Hematopoietic multipotent progenitor cell treated with erythropoietin and hydrocortisone succinate and interleukin-3 and kit ligand, for 8 days (in vitro differentiated cells): ENCODE measurements around the gene BRD7.
"Not testable (repeated sequence)": the region's sequence is repeated elsewhere in the genome, so short reads cannot be mapped to it uniquely, and the experiment has no call there.

Source experiments
- DNase-seq: peaks from one replicate; pipeline ENCODE4 v3.0.0-alpha.2; 2015

The BRD7 gene

DNA sequence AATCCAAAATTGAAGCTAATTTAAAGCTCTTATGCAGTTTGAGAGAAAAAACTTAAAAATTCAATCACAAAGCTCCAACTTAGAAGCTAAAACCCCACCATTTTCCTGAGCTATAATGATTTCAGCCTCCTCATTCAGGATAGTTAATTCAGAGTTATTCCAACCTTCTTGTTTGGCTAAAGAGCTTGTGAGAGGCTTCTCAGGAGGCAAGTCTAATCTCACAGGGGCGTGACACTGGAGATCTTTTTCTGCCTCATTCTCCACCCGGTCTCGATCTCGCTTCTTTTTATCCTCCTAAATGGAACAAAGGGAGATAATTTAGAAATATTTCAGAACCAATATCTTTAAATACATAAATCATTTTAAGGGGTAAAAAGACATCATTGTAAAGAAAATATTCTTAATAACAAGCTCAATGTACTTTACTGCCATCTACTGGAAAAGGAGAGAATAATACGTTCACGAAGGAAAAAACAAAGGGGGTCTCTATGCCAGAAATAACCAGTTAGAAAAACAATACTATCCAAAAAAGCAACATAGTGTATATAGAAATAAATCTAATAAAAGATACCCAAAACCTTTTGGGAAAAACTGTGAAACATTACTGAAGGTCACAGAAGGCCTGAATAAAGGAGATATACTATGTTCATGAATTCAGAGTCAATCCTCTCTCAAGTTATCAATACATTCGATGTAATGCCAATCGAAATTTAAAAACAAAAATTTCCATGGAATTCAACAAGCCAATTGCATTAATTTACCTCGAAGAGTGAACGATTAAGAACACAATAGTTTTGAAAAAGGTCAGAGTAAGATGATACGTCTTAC is 13.9 kb downstream of the BRD7 start:
- DNase-seq = peak; percentile 39

- no peak for DNase-seq
Measured at GRCh38 chr16:50354082-50354481, 14.7 kb downstream of the BRD7 start.

DNA sequence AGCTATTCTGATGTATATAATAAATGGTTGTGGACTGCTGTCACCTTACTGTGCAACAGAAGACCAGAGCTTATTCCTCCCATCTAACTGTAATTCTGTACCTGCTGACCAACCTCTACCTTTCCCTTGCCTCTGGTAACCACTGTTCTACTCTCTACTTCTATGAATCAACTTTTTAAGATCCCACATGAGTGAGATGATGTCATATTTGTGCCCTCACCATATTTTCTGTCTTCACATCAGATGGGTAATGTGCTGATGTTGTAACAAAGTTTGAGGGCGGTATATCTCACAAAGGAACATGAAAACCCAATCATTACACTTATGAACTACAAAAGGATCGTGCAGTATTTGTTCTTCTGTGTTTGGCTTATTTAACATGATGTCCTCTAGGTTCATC is 16.8 kb downstream of the BRD7 start:
- no peak for DNase-seq

DNA sequence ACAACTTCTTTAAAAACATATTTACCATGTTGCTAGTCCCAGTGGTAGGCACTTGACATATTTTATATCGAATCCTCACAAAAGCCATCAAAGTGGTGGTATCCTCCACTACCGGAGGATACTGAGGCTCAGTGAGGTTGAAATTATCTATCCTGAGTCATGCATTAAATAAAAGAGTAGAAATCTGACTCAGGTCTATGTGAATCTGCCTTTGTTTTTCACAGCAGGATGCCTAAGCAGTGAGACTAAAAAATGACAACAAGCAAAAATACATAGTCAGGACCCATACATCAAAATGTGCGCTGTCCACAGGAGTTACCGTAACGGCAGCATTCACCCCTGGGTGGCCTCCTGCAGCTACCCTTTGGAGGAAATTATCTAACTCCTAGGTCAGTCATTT is 17.7 kb downstream of the BRD7 start:
- no peak for DNase-seq

DNA sequence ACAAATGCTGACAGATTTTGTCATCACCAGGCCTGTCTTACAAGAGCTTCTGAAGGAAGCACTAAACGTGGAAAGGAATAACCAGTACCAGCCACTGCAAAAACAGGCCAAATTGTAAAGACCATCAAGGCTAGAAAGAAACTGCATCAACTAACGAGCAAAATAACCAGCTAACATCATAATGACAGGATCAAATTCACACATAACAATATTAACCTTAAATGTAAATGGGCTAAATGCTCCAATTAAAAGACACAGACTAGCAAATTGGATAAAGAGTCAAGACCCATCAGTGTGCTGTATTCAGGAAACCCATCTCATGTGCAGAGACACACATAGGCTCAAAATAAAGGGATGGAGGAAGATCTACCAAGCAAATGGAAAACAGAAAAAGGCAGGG is 23.6 kb downstream of the BRD7 start:
- not testable (repeated sequence) for DNase-seq

GRCh38 chr16:50343566-50343965 is 25.2 kb downstream of the BRD7 start:
- not testable (repeated sequence) for DNase-seq

DNA sequence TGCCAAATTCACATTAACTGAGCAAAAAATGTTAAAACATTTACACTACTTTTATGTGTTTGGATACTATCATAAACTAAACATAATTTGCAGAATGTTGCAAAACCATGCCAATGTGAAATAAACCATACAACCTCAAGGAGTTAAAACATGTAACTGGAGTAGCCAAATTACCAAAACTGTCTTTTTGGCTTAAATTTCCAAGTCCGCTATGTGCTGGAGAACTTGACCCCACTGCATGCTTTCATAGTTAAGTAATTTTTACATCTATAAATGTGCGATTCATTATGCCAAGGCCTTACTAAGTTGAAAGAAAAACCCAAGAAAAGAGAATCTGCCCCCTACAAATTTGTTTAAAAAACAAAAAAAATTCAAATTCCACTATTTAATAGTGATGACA is 28.2 kb downstream of the BRD7 start:
- DNase-seq = no peak

GRCh38 chr16:50338371-50339231 is 30.2 kb downstream of the BRD7 start:
- peak; percentile 71 for DNase-seq

DNA sequence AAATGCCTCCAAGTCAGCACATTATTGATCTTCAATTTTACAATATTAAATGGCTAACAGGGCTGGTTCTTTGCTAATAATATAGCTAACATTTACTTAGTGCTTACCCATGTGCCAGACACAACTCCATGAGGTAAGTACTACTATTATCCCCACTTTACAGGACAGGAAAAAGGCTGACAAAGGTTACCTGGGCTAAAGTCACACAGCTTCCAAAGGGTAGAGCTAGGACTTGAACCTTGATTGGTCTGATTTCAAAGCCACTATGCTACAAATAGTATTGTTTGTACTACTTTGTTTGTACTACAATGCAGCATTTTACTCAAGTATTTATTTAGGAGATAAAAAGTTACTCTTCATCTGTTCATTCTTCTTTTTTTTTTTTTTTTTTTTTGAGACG is 31.9 kb downstream of the BRD7 start:
- no peak for DNase-seq

DNA sequence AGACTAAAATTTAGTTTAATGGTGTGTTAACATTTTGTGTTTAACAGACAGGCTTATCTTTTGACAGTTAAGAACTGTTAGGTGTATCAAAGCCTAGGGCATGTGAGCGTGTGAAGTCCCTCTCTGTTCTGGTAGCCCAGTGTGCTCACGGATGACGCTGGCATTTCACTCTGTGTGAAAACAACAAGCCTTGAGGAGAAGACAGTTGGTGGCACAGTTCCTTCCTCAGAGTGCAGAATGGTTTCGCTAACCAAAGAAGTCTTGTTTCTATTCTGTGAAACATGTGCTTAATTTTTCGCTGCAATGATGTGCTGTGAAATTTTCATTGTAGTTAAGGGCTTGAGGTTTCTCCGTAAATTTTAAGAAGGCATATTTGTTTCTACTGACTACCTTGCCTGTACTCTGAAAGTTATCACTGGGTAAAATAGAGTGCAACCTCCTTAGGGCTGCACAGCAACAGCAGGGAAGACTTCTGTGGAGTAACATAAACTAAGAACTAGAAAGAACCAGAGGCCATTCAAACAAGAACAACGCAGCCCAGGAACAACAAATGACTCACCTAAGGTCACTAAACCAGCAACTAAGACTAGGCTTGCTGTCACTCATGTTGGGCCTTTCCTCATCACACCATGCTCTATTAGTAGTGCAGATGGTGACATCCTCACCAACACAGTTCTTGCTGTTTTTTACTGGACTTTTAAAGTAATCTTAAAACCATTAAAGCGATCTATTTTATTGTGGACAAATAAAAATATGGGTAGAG is 33.4 kb downstream of the BRD7 start:
- peak; percentile 53 for DNase-seq

DNA sequence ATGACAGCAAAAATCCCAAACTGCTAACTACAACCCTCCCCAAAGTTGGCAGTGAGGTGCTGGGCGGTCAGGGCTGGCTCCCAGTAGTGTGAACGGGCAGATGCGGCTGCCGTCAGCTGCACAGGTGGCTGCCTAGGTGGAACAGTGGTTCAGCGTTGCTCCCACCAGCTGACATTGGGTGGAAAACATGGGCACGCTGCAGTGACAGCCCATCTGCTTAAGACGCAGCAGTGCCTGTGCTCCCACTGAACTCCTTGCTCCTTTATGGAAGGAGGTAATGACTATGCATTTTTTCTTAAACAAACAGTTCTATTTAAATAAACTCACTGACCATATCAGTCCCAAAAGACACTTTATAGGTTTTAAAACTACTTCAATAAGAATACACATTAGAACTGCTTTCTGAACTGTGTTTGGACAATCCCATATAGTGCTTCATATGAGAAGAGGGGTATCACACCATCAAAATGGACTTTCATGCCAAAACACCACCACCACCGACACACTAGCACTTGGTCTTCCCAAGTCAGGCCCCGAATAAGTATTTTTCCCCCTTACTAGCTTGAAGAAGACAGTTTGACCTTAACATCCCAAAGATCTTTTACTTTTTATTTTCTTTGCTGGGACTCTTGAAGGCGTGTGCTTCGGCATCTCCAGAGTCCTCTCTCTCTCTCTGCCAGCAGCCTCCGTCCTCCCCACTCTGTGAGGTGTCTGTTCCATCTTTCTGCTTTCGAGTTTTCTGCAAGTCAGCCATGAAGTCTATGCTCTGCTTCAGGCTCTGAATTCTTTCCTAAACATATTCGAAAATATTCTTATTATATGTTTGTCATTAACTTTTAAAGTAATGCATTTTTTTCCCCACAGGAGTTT is 34.4 kb downstream of the BRD7 start:
- no peak for DNase-seq

DNA sequence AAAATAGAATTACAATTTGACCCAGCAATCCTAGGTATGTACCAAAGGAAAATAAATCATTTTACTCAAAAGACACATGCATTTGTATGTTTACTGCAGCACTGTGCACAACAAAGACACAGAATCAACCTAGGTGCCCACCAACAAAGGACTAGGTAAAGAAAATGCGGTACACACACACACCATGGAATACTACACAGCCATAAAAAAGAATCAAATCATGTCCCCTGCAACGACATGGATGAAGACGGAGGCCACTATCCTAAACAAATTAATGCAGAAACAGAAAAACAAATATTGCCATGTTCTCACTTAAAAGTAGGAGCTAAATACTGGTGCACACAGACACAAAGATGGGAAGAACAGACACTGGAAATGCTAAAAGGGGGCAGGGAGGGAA is 36.2 kb downstream of the BRD7 start:
- DNase-seq = no peak

DNA sequence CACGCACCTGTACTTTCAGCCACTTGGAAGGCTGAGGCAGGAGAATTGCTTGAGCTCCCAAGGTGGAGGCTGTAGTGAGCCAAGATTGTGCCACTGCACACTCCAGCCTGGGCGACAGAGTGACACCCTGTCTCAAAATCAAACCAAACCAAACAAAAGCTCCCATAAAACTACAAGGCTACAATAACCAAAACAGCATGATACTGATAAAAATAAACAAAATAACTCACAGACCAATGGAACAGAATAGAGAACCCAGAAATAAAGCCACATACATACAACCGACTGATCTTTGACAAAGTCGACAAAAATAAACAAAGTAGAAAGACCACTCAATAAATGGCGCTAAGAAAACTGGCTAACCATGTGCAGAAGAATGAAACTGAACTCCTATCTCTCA is 37.2 kb downstream of the BRD7 start:
- no peak for DNase-seq

GRCh38 chr16:50329446-50330189 is 39.2 kb downstream of the BRD7 start:
- no peak for DNase-seq

DNA sequence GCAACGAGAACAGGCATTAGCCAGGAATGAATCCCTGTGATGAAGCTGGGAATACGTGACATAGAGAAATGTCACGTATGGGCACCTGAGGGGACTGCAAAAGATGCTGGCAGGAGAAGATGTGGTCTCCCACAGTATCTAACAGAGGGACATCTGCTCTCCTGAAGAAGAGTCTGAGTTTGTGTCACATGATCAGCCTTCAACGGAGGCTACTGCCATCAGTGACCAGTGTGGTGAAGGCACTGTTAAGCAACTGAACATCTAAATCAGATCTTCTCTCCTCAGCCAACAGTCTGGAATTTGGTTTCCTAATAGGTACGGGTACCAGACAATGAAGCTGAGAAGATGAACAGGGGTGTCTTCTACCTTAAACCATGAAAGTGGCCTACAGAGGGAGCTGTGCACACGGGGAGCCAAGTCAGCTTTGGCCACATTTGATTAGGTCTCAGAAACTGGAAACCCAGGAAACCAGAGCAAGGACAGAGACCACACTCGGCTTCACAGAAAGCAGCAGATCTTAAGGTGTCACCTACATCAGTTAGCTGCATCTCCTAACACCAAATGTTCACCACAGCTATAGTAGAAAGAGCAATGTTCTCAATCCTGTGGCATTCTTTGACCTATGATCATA is 41.8 kb downstream of the BRD7 start:
- DNase-seq = peak; percentile 62

DNA sequence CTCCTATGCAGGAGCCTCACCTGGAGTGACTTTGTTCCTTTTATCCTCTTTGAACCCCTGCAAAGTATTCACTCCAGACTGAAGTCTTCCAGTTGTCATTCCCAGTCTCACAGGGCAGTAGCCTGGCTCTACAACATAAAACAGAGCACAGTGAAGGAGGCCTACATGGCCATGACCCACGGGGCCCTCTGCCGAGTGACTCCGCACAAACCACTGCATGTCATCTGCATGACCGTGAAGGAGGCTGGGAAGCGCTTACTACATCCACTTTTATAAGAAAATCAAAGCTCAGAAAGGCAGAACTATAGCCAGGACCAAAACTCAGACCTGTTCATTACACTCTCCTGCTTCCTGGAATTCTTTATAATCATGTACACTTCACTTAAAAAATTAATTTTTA is 42.5 kb downstream of the BRD7 start:
- DNase-seq = no peak

DNA sequence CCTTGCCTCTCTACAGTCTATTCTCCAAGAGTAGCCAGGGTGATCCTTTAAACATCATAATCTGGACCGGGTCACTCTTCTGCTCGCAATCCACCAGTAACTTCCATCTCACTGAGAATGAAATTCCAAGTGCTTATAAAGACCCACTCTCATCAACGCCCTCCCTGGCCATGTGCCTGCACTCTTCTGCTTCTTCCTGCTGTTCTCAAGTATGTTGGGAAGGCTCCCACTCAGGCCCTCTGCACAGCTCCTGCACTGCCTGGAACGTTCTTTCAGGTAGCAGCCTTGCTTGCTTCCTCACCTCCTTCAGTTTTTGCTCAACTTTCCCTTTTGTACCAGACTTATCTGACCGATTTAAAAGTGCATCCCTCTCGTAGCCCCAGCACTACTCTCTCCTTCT is 44.4 kb downstream of the BRD7 start:
- DNase-seq = no peak

DNA sequence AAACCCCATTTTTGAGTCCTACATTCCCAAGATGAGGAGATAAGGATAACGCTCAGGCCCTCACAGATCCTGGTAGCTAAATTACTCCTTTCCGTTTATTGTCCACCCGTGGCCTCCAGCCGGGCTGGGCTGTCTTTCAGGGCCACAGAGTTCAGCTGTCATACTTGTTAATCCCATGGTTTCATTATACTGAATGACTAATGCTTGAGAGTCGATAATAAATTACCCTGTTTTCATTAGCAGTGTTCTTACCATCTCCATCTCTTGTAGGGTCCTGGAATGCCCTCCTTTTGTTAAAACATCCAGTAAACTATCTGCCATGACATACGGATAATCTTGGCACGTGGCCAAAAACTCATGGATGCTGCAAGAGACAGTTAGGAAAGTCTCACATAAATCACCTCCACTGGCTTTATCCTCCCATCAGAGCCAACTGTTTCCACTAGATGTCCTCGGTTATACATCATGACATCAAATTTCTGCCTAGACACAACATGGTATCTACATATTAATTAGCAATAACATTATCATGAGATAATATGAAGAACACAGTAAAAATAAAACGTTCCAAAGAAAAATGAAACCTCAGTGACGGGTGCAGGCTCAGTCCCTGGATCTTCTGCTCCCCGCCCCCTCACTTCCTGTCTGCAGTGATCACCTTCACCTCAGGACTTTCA is 45.3 kb downstream of the BRD7 start:
- peak; percentile 59 for DNase-seq

- DNase-seq = no peak
Measured at GRCh38 chr16:50322333-50322732, 46.5 kb downstream of the BRD7 start.

GRCh38 chr16:50320310-50320709 is 48.5 kb downstream of the BRD7 start:
- DNase-seq = no peak
